Amniotic epithelial cell (primary cell): ENCODE results near the gene HECTD3.
"Not testable (repeated sequence)": the region's sequence is repeated elsewhere in the genome, so short reads cannot be mapped to it uniquely, and the experiment has no call there.

Experiments used
- DNase-seq: peaks from one replicate; pipeline ENCODE4 v3.0.0-alpha.2; 2010; ENCODE audit warnings: low read depth

HECTD3 gene

GRCh38 chr1:45014321-45015028 lies 3.4 kb upstream of the HECTD3 start:
- DNase-seq, result peak; percentile 77

DNA sequence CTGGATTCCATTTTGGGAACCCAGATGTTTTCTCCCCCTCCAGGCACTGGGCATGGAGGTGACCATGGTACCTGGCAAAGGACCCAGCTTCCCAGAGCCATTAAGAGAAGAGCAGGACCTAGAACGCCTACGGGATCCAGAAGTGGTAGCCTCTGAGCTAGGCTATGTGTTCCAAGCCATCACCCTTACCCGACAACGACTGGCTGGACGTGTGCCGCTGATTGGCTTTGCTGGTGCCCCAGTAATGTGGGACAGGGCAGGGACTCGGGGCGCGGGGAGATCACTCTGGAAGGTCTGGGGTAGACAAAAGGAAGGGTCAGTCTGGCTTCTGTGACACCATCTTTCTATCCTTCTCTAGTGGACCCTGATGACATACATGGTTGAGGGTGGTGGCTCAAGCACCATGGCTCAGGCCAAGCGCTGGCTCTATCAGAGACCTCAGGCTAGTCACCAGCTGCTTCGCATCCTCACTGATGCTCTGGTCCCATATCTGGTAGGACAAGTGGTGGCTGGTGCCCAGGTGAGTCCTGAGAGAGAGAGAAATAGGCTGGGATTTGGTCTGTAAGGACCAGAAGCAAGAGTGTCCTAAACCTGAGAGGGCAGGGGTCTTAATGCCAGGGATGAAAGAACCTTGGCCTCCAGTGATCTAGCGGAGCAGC lies 2.6 kb upstream of the HECTD3 start:
- no peak for DNase-seq

GRCh38 chr1:45012639-45013278 lies 1.6 kb upstream of the HECTD3 start:
- peak; percentile 88 for DNase-seq

DNA sequence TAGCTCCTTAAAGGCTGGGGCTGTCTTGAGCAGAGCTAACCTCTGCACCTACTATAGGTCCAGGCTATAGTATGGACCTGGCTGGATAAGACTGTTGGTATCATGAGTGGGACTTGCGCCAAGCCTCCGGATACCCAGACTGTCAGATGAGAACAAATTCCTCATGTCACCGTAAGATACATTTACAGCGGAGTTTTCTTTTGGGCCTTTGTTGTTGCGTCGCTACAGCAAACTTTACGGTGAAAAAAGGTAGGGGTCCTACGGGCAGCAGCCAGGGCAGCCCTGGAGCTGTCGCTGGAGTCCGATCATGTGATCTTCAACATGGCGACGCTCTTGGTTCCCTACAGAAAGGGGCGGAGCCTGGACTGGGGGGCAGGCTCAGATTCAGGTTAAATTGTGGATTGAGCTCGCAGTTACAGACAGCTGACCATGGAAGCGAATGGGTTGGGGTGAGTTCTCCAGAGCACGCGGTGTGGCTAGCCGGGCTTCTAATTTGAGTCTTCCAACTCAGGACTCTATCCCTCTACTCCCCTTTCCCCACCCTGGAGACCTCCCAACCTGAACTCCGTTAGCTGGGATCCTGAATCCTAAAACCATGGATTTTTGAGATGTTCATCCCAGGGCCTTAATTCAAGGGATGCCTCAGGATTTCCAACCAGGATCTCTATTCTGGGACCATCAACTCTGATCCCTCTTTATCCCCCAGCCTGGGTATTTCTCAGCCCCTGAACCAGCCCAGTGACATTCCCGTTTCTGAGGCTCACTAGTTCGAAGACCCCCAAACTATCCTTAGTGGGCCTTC lies 914 bp upstream of the HECTD3 start, which contains the start of gene UROD:
UROD (plus strand) TSS at position 418 of the 802 bp plus-strand sequence; CDS start at position 430, 12 bp downstream.
- DNase-seq, result peak; percentile 96

- no peak for DNase-seq
These were observed 919 bp downstream of the HECTD3 start for GRCh38 chr1:45009956-45010854.

DNA sequence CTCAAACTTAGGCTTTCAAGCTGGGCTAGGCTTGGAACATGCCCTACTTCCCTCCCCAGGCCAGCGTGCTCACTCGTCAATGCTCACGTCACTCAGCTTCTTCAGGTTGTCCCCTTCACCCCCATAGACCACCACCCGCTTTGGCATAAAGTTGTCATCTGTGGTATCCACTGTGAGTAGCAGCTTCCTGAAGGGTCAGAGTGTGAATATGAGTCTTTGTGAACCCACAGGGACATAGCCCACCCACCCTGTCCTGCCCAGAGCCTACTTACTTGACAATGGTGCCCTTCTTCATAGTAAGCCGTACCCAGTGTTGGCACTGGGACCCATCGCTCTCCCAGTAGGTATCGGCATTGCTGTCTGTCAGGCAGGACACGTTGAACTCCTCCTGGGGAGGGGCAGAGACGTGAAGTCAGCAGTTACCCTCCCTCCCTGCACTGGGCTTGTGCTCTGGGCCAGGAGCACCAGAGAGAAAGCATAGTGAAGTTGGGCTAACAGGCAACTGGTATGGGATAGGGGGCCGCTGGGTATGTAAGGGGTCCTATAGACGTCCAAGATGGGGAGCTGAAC lies 1.7 kb downstream of the HECTD3 start:
- DNase-seq, result no peak

GRCh38 chr1:45008516-45008915 lies 2.6 kb downstream of the HECTD3 start:
- DNase-seq, result no peak

- DNase-seq, result no peak
These were observed 3.0 kb downstream of the HECTD3 start for GRCh38 chr1:45008076-45008475.

DNA sequence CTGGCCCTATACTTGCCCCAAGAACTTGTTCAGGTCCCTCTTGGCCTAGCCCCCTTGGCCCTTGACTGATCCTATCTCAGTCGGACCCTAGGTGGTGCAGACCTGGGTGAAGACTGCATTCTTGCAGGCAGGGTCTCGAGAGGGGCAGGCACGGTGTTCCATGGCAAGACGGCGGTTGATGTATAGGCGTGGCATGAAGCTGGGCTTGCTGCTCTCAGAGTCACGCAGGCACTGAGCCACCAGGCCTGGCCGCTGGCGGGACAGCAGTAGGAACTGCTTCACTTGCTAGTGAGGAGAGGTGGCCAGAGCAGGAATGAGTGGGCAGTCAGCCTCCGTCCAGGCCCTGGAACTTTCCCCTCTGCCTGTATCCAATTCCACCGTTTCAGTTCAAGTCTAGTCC lies 3.8 kb downstream of the HECTD3 start:
- DNase-seq, result no peak

DNA sequence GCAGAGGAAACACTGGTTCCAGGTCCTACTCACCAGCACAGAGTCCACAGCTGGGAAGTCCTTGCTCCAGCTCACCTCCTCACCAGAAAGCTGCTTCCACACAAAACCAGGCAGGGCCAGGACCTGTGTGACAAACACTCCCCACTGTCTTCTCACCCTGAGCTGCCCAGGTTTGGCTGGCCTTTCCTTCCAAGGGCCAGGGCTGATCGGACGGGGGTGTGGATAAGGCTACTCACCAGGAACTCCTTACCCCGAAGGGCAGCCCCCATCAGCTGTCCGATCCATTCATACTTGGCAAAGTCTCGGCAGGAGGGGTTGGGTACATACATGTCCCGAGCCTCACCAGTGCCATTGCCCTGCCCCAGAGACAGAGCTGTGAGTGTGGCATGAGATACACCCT lies 5.4 kb downstream of the HECTD3 start:
- no peak for DNase-seq

GRCh38 chr1:45004281-45004920 lies 6.7 kb downstream of the HECTD3 start:
- DNase-seq, result no peak

- DNase-seq, result no peak
These were observed 7.4 kb downstream of the HECTD3 start for GRCh38 chr1:45003741-45004140.

DNA sequence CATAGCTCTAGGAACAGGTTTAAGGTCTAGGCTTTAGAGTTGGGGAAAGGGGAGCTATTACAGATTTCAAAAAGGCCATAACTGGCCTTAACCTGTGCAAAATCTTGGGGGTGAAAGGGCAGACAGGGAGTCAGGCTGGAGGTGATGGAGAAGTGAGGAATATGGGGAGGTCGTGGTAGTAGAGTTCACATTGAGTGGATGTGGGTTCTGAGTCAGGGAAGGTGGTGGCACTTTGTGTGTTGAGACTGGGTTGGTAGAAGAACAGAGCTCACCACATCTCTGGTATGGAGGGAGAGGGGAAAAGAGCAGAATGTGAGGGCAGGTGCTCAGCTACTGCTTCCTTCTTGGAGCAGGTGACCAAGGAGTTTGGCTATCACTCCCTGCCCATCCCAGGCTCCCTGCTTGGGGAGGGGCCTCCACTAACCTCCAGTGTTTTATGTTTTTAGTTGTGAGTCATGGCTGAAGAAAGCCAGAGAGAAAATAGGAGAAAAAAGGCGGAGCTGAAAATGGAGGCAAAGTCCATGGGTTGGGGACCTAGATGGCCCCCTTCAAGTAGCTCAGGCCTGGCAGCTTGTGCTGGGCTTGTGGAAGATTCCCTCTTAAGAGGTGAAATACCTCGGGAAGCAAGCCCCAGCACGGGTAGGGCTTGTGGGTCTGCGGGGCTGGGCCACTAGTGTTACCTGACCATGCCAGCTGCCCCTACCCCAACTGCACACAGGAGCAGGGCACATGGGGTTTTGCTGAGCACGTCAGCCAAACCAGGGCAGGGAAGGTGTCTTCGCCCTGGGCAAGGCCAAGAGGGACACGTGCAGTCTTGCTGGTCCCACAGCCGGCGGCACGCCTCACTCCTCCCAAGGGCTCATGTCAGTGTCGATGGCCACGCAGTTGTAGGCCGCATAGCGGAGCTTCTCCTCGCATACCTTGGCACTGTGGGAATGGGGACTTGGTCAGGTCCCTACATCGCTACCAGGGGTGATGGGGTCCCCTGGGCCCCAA lies 8.2 kb downstream of the HECTD3 start:
- no peak for DNase-seq

GRCh38 chr1:45001576-45001975 lies 9.5 kb downstream of the HECTD3 start:
- DNase-seq, result not testable (repeated sequence)

DNA sequence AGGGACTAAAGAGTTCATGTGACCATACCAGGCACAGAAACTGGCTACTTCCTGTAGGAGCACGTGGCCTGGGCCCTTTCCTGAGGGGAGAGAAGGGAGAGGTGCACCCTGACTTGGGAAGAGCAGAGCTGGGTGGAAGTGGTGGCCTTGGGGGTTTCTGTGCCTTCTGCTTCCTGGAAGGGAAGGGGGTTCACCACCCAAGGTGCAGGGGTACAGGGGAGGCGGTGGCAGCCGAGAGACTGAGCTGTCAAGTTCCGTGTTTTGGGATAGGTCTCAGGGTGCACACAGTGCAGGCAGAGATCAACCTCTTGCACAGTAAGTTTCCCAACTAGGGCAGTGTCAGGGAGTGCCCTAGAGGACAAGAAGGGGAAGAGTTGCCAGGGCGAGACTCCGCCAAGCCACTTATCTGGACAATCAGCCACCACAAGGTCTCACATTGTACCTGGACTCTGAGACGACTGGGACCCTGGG lies 10.1 kb downstream of the HECTD3 start:
- no peak for DNase-seq

DNA sequence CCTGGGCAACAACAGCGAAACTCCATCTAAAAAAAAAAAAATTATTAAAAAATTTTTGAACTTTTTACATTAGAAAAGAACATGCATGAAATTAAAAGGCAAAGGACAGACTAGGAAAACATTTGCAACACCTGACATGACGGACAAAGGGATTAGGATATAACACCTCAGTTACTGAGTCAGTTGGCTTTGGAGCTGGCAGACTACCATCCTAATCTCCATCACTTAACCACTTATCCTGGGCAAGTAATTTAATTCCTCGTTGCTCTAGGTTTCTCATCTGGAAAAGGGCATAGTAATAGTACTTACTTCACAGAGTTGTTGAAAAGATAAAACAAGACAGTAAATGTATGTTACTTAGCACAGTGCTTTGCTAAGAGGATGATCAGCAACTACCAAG lies 11.9 kb downstream of the HECTD3 start:
- DNase-seq, result no peak

DNA sequence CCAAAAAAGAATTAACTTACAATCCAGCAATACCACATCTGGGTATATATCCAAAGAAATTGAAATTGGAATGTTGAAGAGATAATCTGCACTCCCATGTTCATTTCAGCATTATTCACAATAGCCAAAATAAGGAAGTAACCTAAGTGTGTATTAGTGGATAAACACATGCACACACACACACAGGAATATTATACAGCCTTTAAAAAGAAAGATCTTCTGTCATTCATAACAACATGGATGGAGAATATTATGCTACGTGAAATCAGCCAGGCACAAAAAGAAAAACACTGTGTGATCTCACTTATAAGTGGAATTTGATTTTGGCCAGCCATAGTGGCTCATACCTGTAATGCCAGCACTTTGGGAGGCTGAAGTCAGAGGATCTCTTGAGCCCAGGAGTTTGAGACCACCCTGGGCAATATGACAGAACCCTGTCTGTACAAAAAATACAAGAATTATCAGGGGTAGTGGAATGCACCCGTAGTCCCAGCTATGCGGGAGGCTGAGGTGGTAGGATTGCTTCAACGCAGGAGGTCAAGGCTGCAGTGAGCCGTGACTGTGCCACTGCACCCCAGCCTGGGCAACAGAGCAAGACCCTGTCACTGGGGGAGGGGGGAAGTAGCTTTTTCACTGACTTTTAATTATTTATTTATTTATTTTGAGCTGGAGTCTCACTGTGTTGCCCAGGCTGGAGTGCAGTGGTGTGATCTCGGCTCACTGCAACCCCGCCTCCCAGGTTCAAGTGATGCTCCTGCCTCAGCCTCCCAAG lies 15.5 kb downstream of the HECTD3 start:
- no peak for DNase-seq

- no peak for DNase-seq
These were observed 16.7 kb downstream of the HECTD3 start for GRCh38 chr1:44994309-44994898.
